HG03575 (cell line): ENCODE results near the gene P2RY12.
A peak's percentile ranks its signal among the peaks of the same experiment; 100 is the strongest.

Experiments used
- ATAC-seq: cut with Tn5 transposase; IDR thresholded peaks from one replicate; pipeline ENCODE4 v1.9.1; 2021; ENCODE audit not compliant: unreplicated experiment, insufficient number of reproducible peaks, low FRiP score; ENCODE audit errors: extremely low read depth

The P2RY12 gene

DNA sequence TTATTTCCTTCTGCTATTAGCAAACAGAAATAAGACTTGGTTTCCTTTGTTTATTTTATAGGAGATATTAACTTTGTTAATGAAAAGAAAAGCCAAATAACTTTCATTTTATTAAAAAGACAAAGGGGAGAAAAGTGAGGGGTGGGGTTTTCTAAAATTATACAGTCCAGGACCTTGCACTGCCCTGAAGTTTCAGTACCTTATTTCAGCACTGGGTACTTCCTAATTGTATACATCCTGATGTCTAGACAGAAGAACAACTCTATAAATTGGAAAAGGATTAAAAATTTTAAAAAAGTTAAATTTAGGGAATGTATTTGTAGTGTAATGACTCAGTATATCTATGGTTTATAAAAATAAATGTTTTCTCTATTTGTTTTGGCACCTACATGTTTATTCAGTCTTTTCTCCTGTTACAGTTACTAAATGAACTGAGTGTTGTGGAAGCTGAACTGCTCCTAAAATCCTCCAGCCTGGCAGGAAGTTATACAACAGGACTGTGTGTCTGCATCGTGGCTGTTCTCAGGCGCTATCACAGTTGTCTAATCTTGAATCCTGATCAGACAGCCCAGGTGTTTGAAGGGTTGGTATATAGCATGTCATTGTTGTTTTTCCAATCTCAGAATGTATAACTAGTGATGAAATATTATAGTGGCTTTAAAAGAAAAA lies 27.6 kb downstream of the P2RY12 start:
- ATAC-seq = no peak

DNA sequence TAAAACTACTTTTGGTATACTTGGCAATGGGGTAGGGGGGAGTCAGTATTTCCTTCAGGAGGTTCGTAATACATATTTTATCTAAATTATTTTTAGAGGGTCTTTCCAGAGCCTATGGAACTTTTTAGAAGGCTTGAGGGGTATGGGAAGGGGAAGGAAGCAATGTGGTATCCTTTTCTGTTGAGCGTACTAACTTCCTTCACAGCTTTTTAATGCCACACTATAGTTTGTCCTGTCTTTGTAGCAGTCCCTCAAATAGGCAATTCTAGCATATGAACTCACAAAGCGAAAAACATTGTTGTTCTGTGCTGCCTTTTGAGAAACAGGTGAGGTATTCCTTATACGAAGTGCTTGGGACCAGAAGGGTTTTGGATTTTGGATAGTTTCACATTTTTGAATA lies 32.9 kb downstream of the P2RY12 start:
- ATAC-seq = no peak

DNA sequence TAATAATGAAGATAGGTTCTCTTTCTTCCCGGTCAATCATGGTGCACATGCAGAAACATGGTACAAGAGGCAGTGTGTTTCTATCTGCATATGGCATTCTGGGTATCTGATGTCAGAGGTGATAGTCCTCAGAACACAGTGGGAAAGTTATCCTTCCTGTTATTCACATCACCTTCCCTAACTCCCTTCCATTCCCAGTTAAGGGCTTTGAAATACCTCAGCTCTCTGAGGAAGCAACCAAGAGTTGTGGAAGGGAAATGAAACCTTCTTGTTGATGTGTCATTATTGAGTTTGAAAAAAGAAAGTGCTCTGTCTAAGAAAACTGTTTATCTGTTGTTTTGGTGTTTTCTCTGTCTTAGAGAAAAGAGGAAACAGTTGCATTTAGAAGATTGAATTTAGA lies 33.3 kb downstream of the P2RY12 start:
- peak; percentile 70 for ATAC-seq

DNA sequence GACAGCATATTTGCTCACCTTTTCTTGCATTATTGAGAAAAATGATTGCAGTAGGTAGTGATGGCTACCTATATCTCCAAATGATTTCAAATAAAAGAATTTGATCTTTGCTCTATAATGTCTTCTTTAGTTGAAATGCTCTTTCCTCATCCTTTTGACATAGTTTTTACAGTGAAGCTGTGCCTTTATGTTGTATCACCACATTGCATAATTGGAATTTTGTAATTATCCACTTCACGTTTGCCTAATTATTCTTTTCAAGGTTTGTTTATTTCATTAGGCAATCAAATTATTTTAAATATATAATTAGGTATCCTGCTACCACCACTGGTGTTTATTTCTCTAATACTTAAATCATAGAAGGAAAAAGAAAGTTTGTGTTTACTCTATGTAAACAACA lies 33.9 kb downstream of the P2RY12 start:
- ATAC-seq = no peak

DNA sequence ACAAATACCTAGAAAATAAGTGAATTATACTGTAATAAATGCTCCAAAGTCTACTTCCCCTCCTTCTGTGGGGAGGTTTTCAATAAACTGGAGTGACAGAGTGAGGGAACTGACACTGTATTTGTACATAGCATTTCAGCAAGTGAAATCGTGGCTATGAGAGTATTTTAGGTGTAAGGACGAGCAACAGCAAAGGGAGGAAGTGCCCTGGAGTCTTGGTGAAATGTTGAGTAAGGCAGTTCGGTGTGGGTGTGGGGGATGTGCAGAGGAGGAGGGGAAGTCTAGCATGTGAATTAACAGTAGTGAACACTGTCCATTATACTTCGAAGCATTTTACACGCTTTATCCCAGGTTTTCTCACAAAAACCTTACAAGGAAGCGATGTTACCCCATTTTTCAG lies 37.1 kb downstream of the P2RY12 start:
- ATAC-seq = no peak

DNA sequence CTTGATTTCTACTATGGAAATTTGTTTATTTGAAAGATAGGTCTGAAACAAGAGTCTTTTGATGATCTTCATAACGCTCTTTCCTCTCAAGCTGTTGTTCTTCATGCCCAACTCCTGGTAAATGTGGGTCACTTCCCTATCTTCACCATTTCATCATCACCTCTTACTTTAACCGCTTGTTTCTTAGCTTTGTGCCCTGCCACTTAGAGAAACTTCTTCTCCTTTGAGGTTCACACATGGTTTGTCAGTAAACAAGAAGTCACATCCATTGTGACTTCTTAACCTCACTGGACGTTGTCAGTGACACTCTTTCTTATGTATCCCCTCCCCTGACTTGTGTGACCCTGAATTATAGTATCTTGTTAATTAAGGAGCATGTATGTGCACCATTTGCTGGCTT lies 38.3 kb downstream of the P2RY12 start:
- ATAC-seq = no peak

DNA sequence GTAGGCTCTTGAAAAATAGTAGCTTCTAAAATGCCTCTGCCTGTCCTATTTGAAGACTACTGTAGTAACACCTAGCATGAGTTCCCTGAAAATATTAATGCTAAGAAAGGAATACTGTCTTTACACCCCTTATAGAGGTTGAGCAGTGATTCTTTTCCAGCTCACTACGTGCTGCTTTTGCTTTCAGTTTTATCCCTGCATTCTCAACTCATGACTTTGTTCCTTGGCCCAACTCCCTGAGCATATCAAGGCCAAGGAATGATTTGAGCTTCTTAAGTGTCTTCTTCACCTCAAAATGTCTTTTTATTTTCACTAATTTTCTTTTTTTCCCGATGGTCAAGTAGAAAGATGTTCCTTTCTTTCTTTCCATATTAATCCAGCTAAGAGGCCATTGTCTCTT lies 38.7 kb downstream of the P2RY12 start:
- ATAC-seq = no peak

DNA sequence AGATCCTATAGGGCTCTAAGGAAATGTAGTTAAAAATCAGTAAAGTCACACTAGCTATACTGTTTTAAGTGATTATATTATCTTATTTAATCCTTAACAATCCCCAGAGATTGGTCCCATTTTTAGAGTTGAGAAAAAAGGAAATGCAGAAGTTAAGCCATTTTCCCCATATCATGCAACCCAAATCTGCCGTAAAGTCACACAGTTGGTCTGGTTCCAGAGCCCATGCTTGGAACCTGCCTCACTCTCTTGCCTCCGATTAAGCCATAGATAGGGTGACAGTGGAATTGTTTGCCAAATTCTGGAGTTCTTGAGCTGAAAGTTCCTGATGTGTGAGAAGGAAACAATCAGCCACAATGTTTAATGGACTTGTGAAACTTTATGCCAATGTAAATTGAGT lies 52.9 kb downstream of the P2RY12 start:
- no peak for ATAC-seq

DNA sequence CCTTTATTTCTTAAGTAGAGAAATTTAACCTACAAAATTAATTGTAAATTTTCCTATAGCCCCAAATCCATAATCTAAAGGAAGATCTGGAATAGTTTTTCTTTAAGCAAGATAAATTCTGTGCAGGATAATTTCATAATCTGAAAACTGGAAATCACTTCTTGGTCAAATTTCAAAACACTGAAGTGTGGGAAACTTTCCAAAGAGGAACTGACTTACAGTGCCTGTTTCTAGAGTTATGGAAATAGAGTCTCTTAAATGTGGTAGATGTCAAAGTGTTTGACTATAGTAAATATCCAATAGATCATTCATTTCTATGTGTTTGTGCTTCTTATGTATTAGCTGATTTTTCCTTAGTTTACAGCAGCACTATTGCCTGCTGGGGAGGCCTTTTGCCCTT lies 53.7 kb downstream of the P2RY12 start:
- no peak for ATAC-seq

DNA sequence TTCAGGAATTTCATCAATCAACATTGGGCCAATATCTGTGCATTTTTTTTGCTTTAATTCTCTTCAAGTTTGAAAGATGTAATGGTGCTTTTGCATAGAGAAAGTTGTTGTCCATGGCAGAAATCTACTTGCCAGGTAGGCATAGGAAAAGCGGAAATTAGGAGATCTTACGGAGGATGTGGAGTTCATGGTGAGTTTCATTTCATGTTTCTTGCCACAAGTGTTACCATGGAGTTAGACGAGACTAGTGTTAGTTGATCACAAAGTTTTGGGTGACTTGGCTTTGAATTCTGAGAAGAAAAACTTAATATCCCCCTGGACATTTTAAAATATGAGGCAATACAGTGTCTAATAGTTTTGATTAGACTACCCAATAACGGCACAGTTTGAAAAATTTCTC lies 54.2 kb downstream of the P2RY12 start:
- no peak for ATAC-seq

DNA sequence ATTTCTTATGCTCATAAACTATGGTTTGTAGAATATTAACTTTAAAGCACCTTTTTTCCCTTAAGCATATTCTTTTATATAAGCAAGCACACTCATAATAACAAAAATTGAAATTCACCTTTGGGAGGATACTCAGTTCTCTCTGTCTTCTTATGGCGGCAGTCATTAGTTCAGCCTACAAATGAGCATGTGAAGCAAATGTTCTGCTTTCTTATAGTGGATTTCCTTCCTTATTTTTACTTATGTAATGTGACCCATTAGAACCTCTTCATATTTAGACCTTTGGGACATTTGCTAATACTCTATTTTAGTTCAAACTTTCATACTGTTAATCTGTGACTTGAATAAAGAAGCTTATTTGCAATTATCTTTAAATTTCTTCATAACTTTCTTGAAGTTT lies 55.2 kb downstream of the P2RY12 start, which contains the start of gene P2RY13:
TSS of gene P2RY13 (minus strand) at position 187 of the 400 bp plus-strand sequence. CDS start at position 166, 21 bp downstream.
- no peak for ATAC-seq

DNA sequence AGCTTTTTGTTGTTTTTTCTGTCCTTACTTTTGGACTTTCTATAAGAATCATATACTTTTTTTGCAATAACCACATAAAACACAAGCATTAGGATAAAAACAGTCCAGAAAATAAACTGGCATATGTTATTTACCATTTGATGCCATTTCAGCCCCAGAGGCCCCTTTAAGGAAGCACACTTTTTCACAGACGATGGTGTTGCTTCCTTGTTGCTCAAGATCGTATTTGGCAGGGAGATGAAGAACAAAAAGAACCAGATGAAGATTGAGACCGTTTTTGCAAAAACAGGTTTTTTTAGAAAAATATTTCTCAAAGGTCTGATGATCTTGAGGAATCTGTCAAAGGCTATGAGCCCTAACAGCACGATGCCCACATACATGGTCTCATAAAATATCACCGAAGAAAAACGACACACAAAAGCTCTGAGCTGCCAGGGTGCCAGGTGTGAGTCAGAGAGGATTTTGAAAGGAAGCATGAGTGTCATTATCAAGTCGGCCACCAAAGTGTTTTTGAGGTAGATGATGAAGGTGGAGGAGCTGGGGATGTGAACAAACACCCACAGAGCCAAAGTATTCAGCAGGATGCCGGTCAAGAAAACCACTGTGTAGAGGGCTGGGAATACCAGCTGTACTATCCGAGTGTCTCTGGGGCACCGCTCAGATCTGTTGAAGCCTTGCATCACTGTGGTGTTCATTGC lies 56.1 kb downstream of the P2RY12 start:
- no peak for ATAC-seq

DNA sequence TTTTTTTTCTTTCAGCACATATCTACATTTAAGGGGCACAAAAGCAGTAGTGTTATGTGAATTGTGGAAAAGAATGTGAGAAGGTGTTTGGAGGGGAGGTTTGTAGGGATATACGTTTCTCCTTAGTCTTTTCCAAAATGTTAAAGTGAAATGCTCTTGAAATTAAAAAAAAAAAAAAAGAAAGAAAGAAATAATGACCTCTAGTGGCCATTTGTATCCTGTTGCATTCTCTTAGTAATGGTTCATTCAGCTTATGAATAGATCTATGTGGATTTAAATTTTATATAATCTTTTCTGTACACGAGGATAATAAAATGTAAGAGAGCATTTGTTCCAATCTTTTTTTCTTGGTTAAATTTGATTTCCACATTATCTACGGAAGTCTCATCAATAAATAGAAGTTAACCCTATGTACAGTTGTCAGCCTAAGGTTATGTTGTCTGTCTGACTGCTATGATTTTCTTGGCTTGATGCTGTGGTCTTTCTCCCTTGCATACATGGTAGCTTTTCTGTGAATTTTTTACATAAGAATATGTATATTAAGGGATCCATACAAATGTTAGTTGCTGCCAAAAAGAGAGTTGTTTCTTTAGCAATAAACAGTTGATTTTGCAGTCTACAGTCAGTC lies 56.9 kb downstream of the P2RY12 start:
- no peak for ATAC-seq

DNA sequence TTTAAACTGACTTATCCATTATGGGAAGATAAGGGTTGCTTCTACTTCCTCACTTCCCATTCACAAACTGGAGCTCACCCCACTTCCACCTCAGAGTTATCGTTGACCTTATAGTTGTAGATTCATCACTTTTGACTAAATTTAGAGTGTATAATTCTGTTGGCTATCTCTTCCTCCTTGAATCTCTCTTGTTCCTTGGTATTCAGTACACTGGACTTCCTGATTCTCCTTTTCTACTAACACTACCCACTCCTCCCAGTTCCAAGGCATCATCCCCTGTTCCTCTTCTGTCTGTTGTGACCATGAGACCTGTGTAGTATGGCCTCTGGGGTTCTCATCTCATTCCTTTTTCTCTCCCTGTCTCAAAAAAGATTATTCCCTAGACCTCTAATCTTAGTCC lies 62.0 kb downstream of the P2RY12 start:
- no peak for ATAC-seq

DNA sequence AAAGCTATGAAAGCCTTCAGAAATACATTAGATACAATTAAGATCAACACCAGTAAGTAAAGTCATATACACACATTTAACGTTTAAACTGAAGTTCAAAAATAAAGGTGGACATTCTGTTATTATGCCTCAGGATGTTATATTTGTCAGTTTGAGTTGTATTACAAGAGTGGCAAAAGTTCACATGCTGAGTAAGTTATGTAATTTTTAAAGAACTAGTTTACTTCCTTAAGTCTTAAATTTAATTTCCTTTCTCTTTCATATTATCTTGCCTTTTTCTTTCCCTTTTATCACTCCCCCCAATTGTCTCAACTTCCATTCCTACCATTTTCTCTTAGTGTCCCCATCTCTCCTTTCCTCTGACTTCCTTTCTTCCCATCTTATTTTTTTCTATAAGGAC lies 63.0 kb downstream of the P2RY12 start:
- no peak for ATAC-seq

DNA sequence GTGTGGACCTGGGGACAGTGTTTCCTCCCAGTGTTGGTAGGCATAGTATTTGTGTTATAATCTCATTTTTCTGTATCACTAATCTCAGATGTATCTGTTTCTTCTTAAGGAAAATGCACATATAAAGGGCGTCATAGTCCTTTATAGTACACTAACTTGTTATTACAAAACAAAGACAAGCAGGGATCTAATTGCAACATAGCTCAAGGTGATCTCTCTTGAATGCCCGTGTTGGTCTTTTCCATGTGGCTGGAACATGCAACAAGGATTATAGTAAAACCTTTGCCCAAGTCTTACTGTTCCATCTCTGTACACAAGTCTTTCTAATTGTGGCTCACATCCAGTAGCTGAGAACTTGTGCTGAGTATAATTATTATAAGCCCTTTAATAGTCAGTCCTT lies 64.4 kb downstream of the P2RY12 start:
- ATAC-seq = no peak

DNA sequence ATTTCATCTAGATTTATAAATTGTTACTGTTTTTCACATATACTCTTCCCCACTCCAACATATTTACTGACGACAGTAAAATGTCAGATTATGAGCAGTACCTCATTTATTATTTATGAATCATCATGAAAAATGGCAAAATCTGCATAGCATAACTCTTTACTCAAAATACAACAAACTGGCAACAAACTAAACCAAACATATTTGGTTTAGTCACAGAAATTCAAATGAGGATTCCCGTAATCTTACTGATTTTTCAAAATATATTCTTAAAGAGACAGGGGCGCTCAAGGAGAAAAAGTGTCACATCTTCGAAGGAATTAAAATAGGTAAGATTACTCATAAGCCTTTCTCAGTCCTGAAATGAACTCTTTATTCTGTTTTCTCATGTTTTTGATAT lies 64.9 kb downstream of the P2RY12 start:
- no peak for ATAC-seq

DNA sequence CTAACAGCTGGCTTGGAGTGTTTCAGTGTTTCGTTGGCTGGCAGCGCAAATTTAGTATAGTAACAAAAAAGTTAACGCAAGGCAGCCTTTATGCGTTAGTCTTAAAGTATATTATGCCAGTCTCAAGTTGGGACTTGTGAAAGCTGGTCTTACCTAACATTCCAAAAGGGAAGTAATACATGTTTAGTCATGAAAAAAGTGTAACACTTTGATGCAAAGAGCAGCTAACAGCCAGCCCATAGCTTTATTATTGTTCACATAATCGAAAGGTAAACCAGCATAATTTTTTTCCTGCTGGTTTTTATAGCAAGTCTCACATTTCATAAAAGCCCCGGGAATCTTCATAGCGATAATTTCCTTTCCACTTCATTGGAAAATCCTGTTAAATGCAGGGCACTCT lies 65.6 kb downstream of the P2RY12 start:
- ATAC-seq = no peak

DNA sequence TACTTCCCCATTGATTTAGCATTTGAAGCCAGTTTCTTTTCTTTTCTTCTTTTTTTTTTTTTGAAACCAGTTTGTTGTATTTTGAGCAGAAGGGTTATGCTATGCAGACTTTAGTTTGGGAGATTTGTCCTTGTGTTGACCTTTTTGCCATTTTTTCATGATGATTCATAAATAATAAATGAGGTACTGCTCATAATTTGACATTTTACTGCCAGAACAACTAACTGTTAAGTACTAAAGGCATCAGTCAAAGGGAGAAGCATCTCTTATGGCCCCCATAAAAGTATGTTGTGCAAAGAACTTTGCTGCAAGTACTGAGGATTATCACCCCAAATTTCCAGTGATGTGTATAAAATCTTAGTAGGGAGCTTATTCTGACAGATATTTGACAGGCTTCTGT lies 66.2 kb downstream of the P2RY12 start:
- ATAC-seq = no peak

DNA sequence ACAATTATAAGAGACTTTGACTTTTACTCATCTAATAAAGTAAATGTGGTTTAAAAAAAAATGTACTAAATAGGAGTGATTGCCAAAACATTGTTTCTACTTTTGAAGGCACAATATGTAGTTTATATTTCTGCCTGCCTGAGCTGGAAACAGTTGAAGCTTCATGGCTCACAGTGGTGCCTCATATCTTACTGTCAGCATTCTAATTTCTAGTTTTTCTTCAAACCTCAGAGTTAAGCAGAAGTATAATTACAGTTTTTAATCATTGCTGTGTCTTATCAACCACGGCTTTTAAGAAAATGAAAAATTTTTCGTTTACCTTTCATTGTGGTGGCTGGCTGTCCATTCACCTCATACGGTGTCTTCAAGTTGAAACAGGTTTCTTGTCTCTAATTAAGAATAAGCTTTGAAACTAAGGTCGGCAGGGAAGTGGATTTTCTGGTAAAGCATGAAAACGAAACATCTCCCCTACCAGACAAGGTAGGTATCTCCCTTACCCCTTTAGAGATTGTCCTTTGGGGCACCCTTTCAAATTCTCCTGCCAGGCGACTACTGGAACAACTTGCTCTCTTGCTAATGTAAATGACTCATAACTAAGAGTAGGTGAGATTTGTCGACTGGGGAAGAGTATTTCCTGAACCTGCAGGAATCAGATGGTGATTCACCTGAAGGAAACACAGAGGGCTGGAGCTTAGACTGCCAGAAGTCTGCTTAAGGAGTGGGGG lies 68.1 kb downstream of the P2RY12 start, which contains the start of gene GPR87:
TSS of gene GPR87 (minus strand) at position 554 of the 725 bp plus-strand sequence. CDS start 16,720 bp downstream, outside the sequence.
- ATAC-seq = no peak
